SW 1271 (cell line): ENCODE data around the gene UBD.

Experiments
- DNase-seq, 2 experiments: peaks; one replicate each; lab custom pipeline; 2025; lab: John Stamatoyannopoulos, UW

The UBD gene

DNA sequence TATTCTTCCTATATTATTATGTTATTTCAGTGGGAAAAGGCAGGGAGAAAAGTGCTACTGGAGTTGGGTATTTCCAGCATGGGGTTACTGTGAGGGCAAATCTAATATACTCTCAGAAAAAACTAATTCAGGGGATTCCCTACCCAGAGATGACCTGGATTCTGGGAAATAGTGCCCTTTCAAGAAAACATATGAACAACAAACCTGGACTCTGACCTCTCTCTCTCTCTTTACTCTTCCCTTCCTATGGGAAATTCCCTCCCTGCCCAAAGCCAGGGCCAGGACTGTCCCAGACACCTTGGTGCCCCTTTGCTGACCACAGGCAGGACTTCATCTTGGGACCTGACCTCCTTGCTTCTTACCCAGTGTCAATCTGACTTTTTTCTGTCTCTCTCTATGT lies 1.6 kb upstream of the UBD start:
- no peak for DNase-seq

DNA sequence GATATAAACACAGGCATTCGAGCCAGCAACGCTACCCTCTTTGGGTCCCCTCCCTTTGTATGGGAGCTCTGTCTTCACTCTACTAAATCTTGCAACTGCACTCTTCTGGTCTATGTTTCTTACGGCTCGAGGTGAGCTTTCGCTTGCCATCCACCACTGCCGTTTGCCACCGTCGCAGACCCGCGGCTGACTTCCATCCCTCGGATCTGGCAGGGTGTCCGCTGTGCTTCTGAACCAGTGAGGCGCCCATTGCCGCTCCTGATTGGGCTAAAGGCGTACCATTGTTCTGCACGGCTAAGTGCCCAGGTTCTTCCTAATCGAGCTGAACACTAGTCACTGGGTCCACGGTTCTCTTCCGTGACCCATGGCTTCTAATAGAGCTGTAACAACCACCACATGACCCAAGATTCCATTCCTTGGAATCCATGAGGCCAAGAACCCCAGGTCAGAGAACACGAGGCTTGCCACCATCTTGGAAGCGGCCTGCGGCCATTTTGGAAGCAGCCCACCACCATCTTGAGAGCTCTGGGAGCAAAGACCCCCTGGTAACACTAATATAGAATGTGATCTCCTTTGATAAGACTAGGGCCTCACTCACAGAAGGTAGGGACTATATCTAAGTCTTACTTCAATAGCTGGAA lies 973 bp downstream of the UBD start:
- DNase-seq, result no peak

DNA sequence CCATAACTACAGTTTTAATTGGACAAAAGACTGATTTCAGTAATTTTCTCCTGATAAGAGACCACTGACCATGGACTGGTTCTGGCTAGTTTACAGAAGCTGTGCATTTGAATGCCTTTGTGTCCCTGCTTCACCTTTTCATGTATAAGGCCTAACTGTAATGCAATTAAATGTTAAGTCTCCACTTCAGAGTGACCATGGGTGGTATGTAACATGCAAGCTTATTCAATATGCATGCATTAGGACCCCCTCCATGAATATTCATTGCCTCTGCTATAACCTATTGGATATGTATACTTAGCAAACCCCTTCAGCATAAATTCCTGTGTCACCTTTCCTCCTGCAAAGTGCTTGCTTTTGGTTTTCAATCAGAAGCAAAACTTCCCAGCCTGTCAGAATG lies 2.2 kb downstream of the UBD start:
- no peak for DNase-seq

DNA sequence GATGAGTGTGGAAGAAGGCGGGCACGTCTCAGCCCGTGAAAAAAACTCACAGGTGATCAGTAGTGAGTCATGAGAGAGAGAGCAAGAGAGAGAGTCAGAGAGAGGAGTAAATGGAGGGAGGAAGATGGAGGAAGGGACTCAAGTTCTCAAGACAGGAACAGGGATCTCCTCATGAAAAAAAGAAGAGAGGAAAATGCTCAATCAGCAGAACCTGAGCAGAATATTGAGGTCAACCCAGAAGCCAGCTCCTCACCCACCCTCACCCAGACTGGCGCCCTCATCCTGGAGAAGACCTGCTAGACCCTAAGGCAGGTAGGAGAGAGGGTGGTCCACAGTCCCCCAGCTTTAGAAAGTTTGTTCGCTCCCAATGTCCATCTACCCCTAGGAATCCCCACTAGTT lies 4.8 kb downstream of the UBD start:
- no peak for DNase-seq

DNA sequence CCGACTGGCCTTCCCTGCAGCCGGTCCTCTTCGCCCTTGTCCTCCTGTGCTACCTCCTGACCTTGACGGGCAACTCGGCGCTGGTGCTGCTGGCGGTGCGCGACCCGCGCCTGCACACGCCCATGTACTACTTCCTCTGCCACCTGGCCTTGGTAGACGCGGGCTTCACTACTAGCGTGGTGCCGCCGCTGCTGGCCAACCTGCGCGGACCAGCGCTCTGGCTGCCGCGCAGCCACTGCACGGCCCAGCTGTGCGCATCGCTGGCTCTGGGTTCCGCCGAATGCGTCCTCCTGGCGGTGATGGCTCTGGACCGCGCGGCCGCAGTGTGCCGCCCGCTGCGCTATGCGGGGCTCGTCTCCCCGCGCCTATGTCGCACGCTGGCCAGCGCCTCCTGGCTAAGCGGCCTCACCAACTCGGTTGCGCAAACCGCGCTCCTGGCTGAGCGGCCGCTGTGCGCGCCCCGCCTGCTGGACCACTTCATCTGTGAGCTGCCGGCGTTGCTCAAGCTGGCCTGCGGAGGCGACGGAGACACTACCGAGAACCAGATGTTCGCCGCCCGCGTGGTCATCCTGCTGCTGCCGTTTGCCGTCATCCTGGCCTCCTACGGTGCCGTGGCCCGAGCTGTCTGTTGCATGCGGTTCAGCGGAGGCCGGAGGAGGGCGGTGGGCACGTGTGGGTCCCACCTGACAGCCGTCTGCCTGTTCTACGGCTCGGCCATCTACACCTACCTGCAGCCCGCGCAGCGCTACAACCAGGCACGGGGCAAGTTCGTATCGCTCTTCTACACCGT lies 6.1 kb downstream of the UBD start:
- DNase-seq, result no peak

DNA sequence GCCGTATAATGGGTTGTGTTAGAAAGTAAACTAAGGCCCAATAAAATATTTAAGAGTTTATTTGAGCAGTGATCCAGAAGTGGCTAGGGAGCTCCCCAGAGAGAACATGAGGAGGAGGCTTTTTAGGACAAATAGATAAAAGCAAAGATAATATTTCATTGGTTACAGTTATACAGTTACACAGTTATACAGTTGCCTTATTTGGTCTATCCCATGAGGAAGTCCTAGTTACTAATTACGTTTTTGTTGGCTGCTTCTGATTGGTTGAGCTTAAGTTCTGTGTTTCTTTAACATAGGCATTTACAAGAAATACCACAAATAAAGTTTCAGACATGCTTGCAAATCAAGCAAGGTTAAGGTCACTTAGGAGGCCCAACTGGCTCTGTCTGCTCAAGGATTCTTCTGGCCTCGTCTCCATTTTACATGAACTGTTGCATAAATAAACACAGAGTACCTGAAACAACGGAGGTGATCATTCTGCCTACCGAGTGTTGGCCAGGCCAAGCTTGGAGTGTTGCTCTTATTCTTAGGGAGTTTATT lies 7.0 kb downstream of the UBD start:
- peak in 1 of 2 experiments; percentile 36 for DNase-seq

DNA sequence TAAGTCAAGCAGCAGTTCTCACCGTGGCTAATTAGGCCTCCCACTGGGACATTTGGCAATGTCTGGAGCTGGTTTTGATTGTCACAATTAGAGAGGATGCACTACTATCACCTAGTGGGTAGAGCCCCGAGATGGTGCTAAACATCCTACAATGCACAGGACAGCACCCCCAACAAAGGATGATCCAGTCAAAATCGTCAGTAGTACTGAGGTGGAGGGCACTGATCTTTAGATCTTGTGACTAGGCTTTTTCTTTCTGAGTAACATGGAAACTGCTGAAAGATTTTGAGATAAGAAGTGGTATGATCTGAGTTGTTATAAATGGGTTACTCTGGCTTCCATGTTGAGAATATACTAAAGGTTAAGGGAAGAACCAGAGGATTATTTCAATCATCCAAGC lies 12.0 kb downstream of the UBD start:
- DNase-seq, result no peak

DNA sequence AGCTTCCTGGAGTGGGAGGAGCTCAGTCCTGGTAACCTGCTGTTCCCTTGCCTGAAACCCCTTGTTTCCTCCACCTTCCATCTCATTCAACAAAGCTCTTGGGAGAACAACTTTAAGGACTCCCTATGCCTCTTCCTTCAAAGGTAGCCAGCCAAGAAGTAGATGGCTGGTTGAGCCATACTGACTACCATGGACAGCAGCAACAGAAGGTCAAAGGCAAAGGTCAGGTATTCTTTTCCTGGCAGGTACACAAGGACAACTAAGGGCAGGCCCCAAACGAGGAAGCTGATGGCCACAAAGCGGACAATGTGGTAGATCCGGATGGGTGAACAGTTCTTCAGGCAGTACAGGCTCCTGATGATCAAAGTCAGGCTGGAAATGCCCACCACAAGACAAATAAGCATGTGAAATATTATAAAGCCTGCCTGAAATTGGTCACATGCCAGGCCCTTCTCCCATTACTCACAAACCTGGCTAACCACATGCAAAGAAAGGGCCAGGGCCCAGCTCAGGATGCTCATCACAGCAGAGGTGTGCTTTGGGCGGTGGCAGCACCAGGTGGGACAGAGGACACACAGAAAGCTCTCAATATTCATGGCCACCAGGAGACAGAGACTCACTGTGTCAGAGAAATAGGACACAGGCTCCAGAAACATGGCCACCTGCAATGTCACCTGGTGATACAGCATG lies 21.7 kb downstream of the UBD start:
- no peak for DNase-seq

DNA sequence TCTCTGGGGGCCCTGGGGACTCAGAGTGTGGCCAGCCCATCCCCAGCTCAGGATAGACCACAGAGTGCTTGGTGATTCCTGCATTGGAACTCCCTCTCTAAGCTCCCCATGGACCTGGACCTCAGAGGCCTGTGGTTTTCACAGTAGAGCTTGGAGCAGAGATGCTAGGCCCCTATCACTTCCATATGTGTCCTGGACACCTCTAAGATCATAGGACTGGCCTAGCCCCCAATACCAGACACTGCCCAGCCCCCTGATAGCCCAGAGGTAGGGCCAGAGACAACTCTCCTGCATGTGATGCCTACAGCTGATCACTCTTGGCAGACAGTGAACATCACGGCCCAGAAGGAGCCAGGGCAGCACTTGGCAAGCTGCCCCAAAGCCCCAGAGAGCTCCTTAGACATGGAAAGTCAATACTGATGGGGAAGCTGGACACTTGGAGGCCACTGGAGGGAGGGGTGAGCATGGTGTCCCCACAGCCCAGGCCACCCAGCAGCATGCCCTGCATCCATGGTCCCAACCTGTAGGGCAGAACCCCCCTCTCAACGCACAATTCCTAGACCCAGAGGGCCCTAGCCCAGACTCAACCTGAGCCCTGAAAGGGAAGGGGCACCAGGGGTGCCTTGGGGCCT lies 27.1 kb downstream of the UBD start:
- DNase-seq, result no peak

DNA sequence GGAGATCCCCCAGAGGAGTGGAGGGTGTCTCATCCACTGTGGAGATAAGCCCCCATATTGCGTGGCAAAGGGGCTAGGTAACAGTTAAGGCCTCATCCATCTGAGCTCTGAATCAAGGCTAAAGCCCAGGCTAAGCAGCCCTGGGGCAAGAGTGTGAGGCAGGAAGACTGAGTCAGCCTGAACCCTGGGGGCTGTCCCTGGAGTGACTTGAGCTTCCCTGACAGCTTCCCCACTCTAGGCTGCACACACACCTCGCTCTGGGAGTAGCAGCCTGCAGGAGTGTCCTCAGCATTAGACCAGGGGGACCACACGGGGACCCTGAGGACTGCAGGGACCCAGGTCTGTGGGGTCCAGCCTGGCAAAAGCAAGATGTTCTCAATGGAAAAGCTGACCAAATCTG lies 27.9 kb downstream of the UBD start:
- peak in 1 of 2 experiments; percentile 18 for DNase-seq

DNA sequence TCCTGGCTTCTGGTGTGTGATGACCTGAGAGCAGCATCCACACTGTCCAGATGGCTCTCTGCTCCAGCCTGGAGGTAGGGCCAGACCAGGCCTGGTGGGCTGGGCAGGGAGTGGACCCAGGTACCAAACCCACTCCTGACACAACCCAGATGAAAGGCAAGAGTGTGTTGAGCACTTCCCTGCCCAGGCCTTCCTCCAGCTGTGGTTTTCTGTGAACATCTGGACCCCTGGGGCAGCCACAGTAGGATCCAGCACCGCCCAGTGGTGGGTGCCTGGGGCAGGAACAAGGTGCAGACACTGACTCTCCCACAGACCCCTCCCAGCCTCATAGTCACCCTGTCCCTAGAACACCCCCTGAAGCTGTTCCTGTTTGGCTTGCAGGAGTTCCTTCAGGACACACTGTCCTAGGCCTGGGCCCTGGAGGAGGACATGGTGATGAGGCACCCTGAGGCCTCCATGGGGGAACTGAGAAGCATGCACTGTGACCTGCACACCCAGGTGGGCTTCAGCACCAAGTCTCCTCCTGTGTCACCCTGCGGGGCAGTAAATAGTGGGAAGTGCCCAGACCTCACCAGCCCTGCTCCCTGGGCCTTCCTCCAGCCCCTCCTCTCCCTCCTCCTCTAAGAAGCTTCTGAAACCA lies 28.7 kb downstream of the UBD start:
- DNase-seq, result no peak

DNA sequence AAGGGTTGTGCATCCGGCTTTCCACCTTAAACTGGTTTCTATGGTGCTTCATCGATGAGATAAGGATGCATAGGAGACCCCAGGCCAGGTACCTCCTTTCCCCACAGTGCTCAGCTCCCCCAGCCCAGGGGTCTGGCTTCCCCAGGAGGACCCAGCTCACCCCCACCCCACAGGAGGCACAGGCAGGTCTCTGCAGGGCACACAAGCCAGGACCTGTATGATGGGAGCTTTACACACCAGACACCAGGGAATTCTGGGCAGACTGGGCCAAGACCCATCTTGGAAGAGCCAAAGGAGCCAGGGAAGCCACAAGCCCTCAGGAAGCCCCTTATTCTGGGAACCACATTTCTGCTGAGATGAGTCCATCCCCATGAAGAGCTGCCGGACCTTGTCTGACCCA lies 29.6 kb downstream of the UBD start:
- no peak for DNase-seq

DNA sequence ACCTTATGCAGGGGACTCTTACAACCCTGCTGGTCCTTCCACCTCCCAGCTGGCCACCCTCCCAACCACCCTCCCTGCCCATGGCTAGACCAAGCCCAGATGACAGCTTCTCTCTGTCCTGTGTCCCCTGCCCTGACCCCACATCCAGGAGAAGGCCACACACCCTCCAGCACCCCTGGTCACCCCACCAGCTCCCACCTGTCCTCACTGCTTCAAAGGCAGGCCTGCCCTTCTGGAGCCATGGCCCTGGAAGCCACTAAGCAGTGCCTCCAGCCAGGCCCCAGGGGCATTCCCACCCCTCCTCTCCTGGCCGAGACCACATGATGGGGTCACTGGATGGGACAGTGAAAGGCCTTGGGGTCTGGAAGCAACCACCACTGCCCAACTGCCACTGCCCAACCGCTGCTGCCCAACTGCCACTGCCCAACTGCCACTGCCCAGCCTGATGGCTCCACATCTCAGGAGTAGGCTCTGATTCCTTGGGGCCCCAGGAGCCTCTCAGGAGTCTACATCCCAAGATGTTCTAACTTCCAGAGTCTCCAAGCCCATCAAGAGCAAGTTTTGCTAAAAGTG lies 30.5 kb downstream of the UBD start:
- DNase-seq, result no peak

DNA sequence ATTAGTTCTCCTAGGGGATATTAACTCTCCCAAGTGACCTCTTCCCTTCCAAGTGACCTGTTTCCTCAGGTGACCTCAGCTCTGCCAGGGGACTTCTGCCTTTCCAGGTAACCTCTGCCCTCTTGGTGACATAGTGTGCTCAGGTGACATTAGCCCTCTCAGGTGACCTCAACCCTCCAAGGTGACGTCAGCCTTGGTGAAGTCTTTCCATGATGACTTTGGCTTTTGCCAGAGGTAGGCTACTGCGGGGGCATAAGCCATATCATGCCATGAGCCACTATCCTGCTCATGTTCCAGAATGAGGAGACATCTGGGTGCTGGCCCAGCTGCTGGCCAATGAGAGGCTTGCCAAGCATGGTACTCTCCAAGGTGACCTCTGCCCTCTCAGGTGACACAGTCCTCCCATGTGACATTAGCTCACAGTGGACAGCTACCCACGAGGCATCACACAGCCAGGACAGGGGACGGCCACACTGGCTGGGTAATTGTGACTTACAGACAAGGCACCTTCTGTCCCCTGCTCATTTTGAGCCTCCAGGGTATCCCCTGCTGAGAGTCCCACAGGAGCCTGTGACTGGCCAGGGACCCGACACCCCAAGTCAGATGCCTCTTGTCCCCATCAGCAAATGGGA lies 31.1 kb downstream of the UBD start:
- no peak for DNase-seq

DNA sequence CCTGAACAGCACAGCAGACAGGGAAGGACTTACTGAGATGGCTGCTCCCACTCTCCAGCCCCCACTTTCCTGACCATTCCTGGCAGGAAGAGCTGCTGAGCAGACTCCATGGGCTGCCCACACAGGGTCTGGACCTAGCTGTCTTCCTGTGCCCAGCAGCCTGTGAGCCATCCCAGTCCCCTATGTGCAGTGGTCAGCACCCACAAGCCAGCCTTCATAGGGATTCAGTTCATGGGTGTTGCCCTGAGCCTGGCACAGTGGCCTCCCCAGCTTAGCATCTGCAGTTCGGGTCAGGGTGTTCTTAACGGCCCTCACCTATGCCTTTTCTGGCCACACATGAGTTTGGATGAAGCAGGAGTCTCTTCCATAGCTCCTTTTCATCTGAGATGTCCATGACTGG lies 32.0 kb downstream of the UBD start:
- no peak for DNase-seq

DNA sequence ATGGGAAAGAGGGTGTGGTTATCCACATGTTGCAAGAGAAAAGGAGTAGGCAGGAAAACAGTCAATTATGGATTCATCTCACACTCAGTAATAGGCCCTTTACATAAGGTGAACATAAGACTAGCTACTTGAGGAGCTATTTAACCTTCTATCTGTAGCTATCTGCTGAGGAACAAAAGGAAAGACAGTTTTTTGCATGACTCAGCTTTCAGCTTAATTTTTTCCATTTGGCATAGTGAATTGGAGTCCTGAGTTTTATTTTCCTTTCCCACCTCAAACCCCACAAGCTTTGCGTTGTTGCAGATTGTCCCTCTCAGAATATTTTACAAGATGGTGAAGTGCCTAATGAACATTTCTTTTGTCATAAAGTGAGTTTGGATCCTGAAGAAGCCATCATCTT lies 32.4 kb downstream of the UBD start:
- no peak for DNase-seq

DNA sequence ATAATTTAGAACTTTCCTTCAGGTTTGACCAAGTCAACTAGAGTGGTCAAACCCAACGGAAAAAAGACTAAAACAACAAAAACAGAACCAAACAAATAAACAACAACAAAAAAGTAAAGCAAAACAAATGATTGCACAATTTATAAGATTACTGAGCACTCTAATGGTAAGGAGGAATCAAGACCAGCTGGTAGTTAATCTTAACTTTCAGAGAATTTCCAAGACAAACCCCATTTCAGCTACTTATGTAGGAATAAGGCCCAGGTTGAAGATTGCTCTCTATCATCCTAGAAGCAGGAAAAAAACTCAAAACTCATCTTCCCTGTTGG lies 34.3 kb downstream of the UBD start:
- no peak for DNase-seq

DNA sequence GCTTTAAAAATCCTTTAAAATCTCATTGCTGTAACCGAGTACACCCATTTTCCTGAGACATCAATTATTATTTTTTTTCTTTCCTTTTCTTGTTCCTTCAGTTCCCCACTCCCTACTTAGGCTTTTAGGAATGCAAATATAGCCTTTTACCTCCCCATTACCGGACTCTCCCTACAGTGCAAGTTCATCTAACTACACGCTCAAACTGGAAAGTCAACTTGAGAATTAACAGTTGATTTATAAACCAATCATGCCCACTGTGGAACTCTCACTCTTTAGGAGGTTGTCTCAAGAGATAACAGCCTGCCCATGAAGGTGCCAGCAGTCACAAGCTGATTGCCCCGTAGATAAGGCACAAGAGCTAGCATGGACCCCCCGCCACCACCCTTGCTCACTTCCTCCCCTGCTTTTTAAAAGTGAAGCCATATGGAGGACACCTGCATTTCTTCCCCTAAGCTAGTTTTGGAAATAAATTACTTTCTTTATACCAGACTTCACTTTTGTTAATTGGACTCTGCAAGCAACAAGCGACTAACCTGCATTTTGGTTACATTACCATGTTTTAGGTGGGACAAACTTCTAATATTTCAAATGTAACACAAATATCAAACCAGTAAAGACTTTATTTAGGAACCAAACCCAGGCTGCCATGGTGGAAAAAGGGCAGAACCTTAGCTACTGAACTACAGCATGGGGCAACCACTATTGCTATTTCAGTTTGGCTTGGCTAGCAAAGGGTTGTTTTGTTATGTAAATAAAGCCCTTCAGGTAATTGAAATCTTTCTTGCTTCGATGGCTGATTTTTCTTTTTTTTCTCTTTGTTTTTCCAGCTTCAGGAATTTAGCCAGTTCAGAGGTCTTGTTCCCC lies 34.9 kb downstream of the UBD start:
- no peak for DNase-seq

DNA sequence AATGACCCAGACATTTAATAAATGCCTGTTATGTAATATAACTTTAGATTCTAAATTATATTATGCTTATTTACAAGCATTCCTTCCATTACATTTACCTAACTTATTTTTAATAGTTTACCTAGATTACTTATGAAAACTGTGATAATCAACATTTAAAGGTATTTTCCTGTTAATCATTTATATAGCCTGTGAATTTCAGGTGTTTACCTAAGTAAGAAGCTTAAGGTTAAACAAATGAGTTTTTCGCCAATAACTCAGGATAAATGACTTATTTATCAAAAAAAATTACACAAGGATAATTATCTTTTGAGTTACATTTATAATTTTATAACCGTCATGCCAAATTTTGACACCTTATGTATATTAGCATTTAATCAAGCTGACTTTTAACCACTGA lies 35.5 kb downstream of the UBD start:
- DNase-seq, result no peak

DNA sequence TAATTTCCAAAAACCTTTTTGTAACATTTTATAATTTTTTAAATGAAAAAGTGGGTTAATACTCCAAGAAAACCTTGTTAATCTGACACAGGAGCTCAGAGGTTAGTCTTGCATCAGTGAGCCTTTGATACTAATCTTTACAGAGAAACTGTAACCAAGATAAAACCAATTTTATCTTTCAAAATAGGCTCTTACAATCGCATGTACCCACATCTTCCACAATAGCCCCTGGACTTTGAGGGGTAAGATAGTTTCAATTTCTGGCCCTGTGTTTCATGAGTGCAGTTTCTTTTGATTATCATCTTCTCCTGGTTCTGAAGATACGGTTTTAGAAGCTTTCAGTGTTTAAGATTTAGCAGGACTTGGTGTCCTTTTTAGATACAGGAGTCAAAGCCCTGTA lies 37.3 kb downstream of the UBD start:
- DNase-seq, result no peak
